GM18951 (cell line): ENCODE measurements around the gene HTR5A.

Experiments
- POLR2A ChIP-seq: IDR thresholded peaks from 4 replicates; pipeline ENCODE4 v1.6.1; 2011; ENCODE audit warnings: mild to moderate bottlenecking; ENCODE audit not compliant: insufficient read length, insufficient read depth; ENCODE audit errors: extremely low read depth
- in situ Hi-C: fragments of 300-500 bp; cut with MboI; formaldehyde crosslinking; loops from one replicate; pipeline ENCODE4 v1.12.0; 2022; ENCODE audit warnings: low sequenced_read_pairs, mixed read lengths, inconsistent platforms; ENCODE audit not compliant: unreplicated experiment

Gene HTR5A

GRCh38 chr7:155062411-155062810 is 7.7 kb upstream of the HTR5A start:
- no peak for TF ChIP-seq POLR2A
- in situ Hi-C loops = no loop called here

- in situ Hi-C loops = no loop called here
- no peak for TF ChIP-seq POLR2A
These were observed 5.9 kb upstream of the HTR5A start for GRCh38 chr7:155064186-155064585.

- in situ Hi-C loops = no loop called here
- TF ChIP-seq POLR2A = no peak
These were observed 3.6 kb upstream of the HTR5A start for GRCh38 chr7:155066417-155066950.

- no peak for TF ChIP-seq POLR2A
- in situ Hi-C loops = no loop called here
These were observed 1.1 kb downstream of the HTR5A start for GRCh38 chr7:155071121-155071651.

- in situ Hi-C loops = no loop called here
- TF ChIP-seq POLR2A = no peak
These were observed 1.9 kb downstream of the HTR5A start for GRCh38 chr7:155071916-155072571.

- TF ChIP-seq POLR2A = no peak
- in situ Hi-C loops = no loop called here
These were observed 3.8 kb downstream of the HTR5A start for GRCh38 chr7:155073922-155074321.

GRCh38 chr7:155084021-155084420 is 13.9 kb downstream of the HTR5A start:
- TF ChIP-seq POLR2A = no peak
- in situ Hi-C loops = no loop called here

GRCh38 chr7:155084969-155085368 is 14.8 kb downstream of the HTR5A start:
- in situ Hi-C loops = no loop called here

GRCh38 chr7:155090684-155091083 is 20.6 kb downstream of the HTR5A start:
- no peak for TF ChIP-seq POLR2A
- in situ Hi-C loops = no loop called here

More at GRCh38 chr7:155084969-155085368, 14.8 kb downstream of the HTR5A start:
- TF ChIP-seq POLR2A = no peak

- no peak for TF ChIP-seq POLR2A
- in situ Hi-C loops = no loop called here
These were observed 23.5 kb downstream of the HTR5A start for GRCh38 chr7:155093596-155093995.

- no peak for TF ChIP-seq POLR2A
- in situ Hi-C loops = no loop called here
These were observed 24.6 kb downstream of the HTR5A start for GRCh38 chr7:155094636-155095135.

GRCh38 chr7:155097338-155097737 is 27.2 kb downstream of the HTR5A start:
- in situ Hi-C loops = no loop called here
- TF ChIP-seq POLR2A = no peak

- no peak for TF ChIP-seq POLR2A
- in situ Hi-C loops = no loop called here
These were observed 33.7 kb downstream of the HTR5A start for GRCh38 chr7:155103839-155104238.

- in situ Hi-C loops = no loop called here
- no peak for TF ChIP-seq POLR2A
These were observed 34.8 kb downstream of the HTR5A start for GRCh38 chr7:155104913-155105312.
